ENCODE results near the gene HOXB3. TPM values are rescaled to one million over a fixed set of nuclear protein-coding genes. Genes with fewer than 3 reads are reported as not detected.

Gene HOXB3
- polyA plus RNA-seq, 1 donor, result 9.2 TPM

DNA sequence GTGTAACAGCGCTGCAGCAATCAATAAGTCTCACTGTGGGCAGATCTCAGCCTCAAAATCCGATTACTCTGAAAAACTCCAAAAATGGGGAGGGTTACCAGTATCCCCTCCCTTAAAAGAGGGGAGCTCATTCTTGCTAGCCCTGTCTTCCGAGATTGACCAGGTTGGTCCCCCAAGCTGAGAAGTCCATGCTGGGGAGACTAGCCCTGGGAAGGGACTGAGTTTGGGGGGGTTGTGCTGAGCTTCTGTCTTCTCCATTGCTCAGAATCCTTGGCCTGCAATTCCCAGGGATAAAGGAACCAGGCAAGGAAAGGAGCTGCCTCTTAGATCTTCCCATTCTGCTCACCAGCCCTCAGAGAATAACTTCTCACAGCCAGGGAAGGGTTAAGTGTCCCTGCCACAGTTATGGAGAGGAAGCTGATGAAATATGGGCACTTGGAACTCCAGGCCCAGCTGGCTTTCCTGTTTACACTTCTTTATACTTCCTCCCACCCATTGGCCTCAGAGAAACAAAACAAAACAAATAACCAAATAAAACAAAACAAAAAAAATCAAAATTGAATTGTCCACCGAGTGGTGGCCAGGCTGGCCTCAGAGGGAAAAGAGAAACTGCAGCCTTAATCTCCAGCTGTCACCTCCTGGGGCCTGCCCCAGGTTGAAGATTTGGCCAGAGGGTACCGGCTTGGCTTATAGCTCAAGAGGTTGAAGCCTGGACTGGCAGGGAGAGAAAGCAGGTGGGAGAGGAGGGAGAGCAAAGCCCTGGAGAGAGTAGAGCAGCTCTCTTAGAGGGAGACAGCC, 2.6 kb downstream of the HOXB3 start:
- no peak for DNase-seq (ENCODE audit: low read depth)

- no peak for DNase-seq (ENCODE audit: low read depth)
These were observed 3.4 kb downstream of the HOXB3 start for GRCh38 chr17:48586355-48587258.

DNA sequence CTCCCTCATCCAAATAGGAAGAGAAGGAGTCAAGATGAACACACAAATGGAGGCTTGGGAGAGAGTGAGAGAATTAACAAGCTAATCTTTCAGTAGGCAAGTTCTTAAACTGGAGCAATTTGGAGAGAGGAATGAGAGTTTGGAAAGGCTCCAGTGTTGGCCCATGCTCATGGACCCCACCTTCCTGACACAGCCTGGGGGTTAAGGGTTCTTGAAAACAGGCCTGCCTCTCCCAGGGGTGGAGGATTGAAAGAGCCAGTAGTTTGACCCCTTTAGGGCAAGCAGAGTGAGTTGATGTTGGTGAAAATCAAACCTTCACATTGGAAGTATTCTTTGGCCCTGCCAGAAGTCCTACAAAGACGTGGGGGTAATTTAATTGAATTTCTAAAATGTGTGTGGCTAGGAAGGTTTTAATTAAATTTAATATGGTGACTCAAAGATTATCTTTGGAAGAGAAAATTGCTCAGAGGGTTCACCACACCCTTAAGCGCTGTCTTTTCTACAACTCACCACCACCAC, 5.8 kb downstream of the HOXB3 start:
- no peak for DNase-seq (ENCODE audit: low read depth)

- no peak for DNase-seq (ENCODE audit: low read depth)
These were observed 6.3 kb downstream of the HOXB3 start for GRCh38 chr17:48583708-48584222.

DNA sequence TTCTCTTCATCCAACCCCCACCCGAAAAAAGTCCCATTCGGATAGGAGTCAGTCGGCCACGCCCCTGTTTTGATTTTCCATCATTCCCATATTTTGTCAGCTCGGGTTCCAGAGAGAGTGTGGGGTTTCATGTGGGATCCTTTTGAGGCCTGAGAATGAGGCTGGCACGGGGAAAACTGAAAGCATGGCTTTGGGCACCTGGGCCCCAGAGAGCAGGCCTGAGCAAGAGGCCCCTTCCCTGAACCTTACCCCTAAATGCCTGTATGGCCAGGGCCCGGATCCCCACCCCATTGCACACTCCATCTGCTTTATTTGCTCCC, 7.3 kb downstream of the HOXB3 start:
- DNase-seq (ENCODE audit: low read depth), result no peak

GRCh38 chr17:48579760-48580554, 10.1 kb downstream of the HOXB3 start:
- DNase-seq (ENCODE audit: low read depth), result no peak

- no peak for DNase-seq (ENCODE audit: low read depth)
These were observed 10.6 kb downstream of the HOXB3 start for GRCh38 chr17:48579471-48579759.

DNA sequence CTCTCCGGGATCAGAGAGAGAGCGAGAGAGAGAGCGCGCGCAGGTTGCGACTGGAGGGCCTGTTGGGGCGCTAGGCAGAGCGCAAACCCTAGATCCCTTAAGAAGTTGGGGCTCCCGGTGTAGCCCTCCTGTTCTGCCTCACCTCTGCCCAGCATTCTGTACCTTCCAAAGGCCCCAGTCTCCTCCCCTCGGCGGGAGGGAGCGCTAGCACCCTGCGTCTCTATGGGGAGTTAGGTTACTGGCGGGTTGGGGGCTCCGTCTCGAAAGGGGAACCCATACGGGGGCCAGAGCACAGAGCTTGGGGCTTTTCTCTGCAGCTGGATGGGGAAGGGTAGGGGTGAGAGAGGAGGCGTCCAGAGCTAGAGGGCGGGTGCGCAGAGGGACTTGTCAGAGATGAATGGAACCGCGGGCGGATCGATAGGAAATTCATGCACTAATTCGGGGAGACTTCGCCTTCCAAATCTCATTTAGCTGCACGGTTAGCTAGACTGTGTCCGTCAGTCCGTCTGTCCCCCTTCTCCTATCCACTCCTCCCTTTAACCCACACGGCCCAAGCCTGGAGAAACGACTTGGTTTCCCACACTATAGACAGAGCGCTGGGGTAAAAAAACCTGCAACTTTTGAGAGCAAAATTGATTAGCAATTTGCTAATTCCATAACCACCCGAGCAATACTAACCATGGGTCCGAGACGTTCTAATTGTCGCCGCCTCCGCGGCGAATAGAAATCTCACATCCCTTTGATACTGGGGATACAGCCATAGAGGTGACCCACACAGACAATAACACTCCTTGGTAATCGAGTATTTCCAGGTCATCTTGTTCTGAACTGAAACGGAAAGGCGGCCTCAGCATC, 11.2 kb downstream of the HOXB3 start:
- DNase-seq (ENCODE audit: low read depth), result no peak

- no peak for DNase-seq (ENCODE audit: low read depth)
These were observed 12.0 kb downstream of the HOXB3 start, which contains the start of gene HOXB4 for GRCh38 chr17:48577946-48578615. TSS of gene HOXB4 (minus strand) at chr17:48578350. CDS start at chr17:48578319, 31 bp downstream.

- no peak for DNase-seq (ENCODE audit: low read depth)
These were observed 12.6 kb downstream of the HOXB3 start for GRCh38 chr17:48577330-48577945.

DNA sequence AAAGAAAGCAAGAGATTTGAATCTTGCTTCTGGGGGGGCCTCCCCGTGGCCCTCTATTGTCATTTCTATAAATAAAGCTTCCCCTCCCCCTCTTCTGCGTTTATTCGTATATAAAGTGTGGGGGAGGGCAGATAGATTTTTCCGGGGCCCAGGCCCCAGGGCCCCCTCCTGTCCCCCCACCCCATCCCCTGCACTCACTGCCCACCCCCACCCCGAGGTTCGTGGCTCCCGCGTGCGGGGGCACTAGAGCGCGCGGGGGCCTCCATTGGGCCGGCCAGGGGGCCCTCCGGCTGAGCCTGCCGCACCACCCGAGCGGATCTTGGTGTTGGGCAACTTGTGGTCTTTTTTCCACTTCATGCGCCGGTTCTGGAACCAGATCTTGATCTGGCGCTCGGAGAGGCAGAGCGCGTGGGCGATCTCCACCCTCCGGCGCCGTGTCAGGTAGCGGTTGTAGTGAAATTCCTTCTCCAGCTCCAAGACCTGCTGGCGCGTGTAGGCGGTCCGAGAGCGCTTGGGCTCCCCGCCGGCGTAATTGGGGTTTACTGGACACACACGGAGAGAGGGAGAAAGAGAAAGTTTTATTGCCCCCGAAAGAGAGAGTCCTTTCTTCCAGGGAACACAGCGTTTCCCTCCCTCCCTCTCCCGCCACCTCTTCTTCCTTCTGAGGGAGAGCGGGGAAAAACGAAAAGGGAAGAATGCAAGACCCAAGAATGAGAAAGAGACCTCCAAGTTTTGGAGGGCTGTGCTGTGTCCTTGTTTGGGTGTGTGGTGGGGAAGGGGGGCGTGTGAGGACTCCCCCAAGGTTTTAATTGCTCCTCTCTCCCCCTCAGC, 13.3 kb downstream of the HOXB3 start:
- DNase-seq (ENCODE audit: low read depth), result no peak

GRCh38 chr17:48575673-48576478, 14.2 kb downstream of the HOXB3 start:
- DNase-seq (ENCODE audit: low read depth), result no peak

DNA sequence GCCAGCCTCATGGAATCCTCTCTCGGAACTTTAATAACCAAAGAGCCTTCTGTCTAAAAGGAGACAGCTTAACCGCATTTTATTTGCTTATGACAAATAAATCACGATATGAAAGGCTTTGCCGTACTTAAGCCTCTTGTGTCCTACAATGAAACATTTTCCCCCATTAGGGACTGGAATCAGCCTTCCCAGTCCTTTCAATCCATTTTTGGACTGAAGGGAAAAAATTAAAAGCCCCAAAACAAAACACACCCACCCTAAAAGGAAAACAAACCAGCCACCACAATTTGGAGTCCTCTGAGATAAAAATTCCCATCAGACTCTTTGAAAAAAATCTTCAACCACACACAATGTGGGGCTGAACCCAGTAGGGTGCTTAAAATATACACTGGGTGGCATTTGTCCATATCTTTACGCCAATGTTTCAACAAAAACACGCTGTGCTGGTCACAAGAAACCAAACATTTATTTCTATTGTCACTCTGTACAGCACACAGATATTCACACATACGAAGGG, 14.9 kb downstream of the HOXB3 start:
- no peak for DNase-seq (ENCODE audit: low read depth)

- DNase-seq (ENCODE audit: low read depth), result no peak
These were observed 15.5 kb downstream of the HOXB3 start for GRCh38 chr17:48574505-48575065.

- DNase-seq (ENCODE audit: low read depth), result no peak
These were observed 18.1 kb downstream of the HOXB3 start for GRCh38 chr17:48571826-48572417.

DNA sequence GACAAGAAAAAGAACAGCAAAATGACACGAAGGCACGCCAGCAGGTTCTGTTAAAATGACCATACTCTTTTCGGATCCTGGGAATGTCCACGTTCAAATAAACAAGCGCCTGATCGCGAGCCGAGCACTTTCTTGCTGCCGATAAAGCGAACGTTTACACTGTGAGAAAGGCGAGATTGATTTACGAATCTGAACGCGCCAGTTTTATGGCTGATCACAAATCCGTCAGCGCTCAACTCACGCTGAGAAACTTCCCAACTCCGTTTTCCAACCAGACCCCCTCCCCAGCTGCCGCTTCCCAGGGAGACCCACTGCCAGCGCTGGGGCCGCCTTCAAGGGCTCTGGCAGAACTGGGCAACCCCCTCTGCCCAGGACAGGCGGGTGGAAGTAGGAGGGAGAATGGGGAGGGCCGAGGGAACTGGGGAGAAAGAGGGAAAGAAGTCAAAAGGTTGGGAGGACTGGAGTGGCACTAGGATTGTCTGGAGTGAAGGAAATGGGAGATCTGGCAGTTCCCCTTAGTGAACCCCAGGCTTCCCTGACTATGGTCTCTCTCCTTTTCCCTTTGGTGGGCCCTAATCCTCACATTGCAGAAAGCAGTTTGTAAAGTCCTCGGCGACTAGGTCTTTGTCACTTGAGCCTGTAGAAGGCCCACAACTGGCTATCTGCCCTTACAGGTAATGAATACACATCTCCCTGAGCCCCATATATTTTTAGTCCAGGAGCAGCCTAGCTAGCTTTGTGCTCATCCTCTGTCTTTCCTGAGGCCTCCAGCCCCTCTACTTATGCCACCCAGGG, 18.8 kb downstream of the HOXB3 start:
- DNase-seq (ENCODE audit: low read depth), result no peak
